ENCODE measurements around the gene RBM20. TPM values are rescaled to one million over a fixed set of nuclear protein-coding genes. Genes with fewer than 3 reads are reported as not detected.

The RBM20 gene
- total RNA-seq, 1 experiment from 2014 or later: 0.17 TPM

DNA sequence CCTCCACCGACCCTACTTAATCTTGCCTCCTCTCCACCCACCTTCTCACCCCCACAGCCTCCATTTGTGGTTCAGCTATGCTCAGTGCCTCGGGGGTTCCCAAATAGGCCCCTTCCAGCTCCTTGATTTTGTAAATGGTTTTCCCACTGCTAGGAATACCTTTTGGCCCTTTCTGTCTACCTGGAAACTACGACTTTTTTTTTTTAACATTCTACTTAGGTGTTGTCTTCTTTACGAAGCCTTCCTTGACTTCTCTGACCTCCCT lies 200.4 kb downstream of the RBM20 start:
- H4K5ac ChIP-seq (ENCODE audit: insufficient read length, low read depth, low read length): no peak overlapping the region
- Mint-ChIP-seq H3K4me1 (peaks cover 6 to 11% of the 10 kb centered on the region in 2 experiments; a peak in 3 of 4 replicates), H3K36me3 (ENCODE audit: insufficient read depth in 1 of 3, low read depth in 3 of 3) (no peaks in the 10 kb centered on the region; a peak in 1 of 7 replicates), H3K27me3 (ENCODE audit: low read depth) (no peaks in the 10 kb centered on the region), H3K4me3 (no peak overlapping the region), H3K27ac (peak overlapping the region in 1 of 3 experiments; percentile 73; a peak in 2 of 7 replicates), H3K9me3 (0 out of 5 replicates have a peak, but pooled peaks cover 0 to 2% of the 10 kb centered on the region in 2 experiments)
- no peak overlapping the region for H2AFZ ChIP-seq (ENCODE audit: low read length)
- no peak overlapping the region for H3K18ac ChIP-seq (ENCODE audit: insufficient read length, low read depth, low read length)
- H2BK5ac ChIP-seq (ENCODE audit: insufficient read length, low read length): no peak overlapping the region
- no peak overlapping the region for H3K27ac ChIP-seq (ENCODE audit: insufficient read length, low read depth, low read length)
- H3K79me2 ChIP-seq (ENCODE audit: insufficient read depth, low read length): no peaks in the 10 kb centered on the region
- H4K8ac ChIP-seq (replicated peaks; ENCODE audit: insufficient read length, low read depth, low read length): no peak overlapping the region
- no peak overlapping the region for H2AK5ac ChIP-seq (ENCODE audit: insufficient read length, low read length)
- no peak overlapping the region for H2BK12ac ChIP-seq (ENCODE audit: insufficient read length, low read depth, low read length)
- no CpG with 5 or more reads among the region's 4 CpGs for WGBS (ENCODE audit: extremely low coverage, insufficient read length, low lambda C conversion rate)
- no peak overlapping the region for H3K56ac ChIP-seq (ENCODE audit: insufficient read length, low read depth, low read length)
- H3K23ac ChIP-seq (ENCODE audit: insufficient read length, low read depth, low read length): no peak overlapping the region
- no peak overlapping the region for H2BK15ac ChIP-seq (ENCODE audit: low read depth, low read length)
- no peak overlapping the region for H3K4me2 ChIP-seq (ENCODE audit: insufficient read depth, insufficient read length, low read length)
- H3K79me1 ChIP-seq (ENCODE audit: insufficient read depth, low read depth, low read length, poor library complexity, severe bottlenecking): no peaks in the 10 kb centered on the region
- no peak overlapping the region for H4K91ac ChIP-seq (ENCODE audit: insufficient read length, low read depth, low read length)
- no peaks in the 10 kb centered on the region for H4K20me1 ChIP-seq (ENCODE audit: control insufficient read depth, insufficient read depth, insufficient read length)
- no peaks in the 10 kb centered on the region for H3K23me2 ChIP-seq (ENCODE audit: insufficient read length, low read depth, low read length, poor library complexity, severe bottlenecking)
- H3K14ac ChIP-seq (ENCODE audit: insufficient read depth, low read length): no peak overlapping the region
- H3K4me1 ChIP-seq (ENCODE audit: insufficient read depth, low read length): no peaks in the 10 kb centered on the region
- no peak overlapping the region for H2BK120ac ChIP-seq (ENCODE audit: low read depth, low read length, poor library complexity, severe bottlenecking)
- H3T11ph ChIP-seq (ENCODE audit: low read length): no peak overlapping the region
- no peak overlapping the region for H2BK20ac ChIP-seq (ENCODE audit: low read depth, low read length, poor library complexity, severe bottlenecking)
- DNase-seq: no peak
- no peaks in the 10 kb centered on the region for H3K27me3 ChIP-seq (ENCODE audit: insufficient read depth, low read length)
- TF ChIP-seq, protein P1, sequence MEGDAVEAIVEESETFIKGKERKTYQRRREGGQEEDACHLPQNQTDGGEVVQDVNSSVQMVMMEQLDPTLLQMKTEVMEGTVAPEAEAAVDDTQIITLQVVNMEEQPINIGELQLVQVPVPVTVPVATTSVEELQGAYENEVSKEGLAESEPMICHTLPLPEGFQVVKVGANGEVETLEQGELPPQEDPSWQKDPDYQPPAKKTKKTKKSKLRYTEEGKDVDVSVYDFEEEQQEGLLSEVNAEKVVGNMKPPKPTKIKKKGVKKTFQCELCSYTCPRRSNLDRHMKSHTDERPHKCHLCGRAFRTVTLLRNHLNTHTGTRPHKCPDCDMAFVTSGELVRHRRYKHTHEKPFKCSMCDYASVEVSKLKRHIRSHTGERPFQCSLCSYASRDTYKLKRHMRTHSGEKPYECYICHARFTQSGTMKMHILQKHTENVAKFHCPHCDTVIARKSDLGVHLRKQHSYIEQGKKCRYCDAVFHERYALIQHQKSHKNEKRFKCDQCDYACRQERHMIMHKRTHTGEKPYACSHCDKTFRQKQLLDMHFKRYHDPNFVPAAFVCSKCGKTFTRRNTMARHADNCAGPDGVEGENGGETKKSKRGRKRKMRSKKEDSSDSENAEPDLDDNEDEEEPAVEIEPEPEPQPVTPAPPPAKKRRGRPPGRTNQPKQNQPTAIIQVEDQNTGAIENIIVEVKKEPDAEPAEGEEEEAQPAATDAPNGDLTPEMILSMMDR (conservative IDR thresholded peaks at IDR 0.05): no peak
- H3K9me3 ChIP-seq (ENCODE audit: control insufficient read depth, low read depth, low read length): no peaks in the 10 kb centered on the region
- H3K4ac ChIP-seq (ENCODE audit: low read depth, low read length): no peak overlapping the region
- H3K9ac ChIP-seq (ENCODE audit: extremely low read depth, insufficient read length, low read length): no peak overlapping the region
